ENCODE data around the gene LMF1.

GRCh38 chr16:828891-829290 lies 141.9 kb downstream of the LMF1 start:
- TF ChIP-seq POLR2AphosphoS5 (IDR thresholded peaks at IDR 0.05; ENCODE audit: control insufficient read depth, insufficient read depth, low read depth, low read length) (no peak), SIN3B (IDR thresholded peaks at IDR 0.05; ENCODE audit: low read depth) (no peak), RAD21 (CRISPR knock-in tag; conservative IDR thresholded peaks at IDR 0.05 in 1 of 2, IDR thresholded peaks at IDR 0.05 in 1 of 2) (no peak)
- TF ChIP-seq, protein P1, sequence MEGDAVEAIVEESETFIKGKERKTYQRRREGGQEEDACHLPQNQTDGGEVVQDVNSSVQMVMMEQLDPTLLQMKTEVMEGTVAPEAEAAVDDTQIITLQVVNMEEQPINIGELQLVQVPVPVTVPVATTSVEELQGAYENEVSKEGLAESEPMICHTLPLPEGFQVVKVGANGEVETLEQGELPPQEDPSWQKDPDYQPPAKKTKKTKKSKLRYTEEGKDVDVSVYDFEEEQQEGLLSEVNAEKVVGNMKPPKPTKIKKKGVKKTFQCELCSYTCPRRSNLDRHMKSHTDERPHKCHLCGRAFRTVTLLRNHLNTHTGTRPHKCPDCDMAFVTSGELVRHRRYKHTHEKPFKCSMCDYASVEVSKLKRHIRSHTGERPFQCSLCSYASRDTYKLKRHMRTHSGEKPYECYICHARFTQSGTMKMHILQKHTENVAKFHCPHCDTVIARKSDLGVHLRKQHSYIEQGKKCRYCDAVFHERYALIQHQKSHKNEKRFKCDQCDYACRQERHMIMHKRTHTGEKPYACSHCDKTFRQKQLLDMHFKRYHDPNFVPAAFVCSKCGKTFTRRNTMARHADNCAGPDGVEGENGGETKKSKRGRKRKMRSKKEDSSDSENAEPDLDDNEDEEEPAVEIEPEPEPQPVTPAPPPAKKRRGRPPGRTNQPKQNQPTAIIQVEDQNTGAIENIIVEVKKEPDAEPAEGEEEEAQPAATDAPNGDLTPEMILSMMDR (IDR thresholded peaks at IDR 0.05 in 2 of 3, conservative IDR thresholded peaks at IDR 0.05 in 1 of 3; ENCODE audit: insufficient read depth in 2 of 3, low read depth in 1 of 3, low read length in 3 of 3): no peak

Measured in K562 (cell line).